Measurements from ENCODE around the gene DIAPH3.

The DIAPH3 gene

DNA sequence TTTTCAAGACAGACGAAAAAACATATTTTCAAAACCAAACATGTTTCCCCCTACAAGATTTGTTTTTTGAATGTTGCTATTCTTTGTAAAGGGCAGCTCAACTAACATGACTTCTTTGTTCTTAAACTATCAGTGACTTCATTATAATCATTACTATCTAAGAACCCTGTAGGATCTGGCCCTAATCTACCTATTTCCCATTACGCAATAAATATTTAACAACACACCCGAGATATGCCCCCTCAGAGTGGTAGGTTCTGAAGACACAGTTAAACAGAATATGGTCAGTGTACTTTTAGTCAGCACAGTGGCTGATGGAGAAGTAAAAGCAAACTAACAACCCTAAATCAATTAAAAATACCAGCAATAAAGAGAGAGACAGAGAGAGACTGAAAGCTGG is 186.9 kb downstream of the DIAPH3 start (continued):
- TF ChIP-seq ZSCAN16 (tag by site-specific recombination; IDR thresholded peaks at IDR 0.05): no peak
- no peak for TF ChIP-seq ZNF354C (tag by site-specific recombination; IDR thresholded peaks at IDR 0.05; ENCODE audit: borderline replicate concordance, low read depth)
- no peak for TF ChIP-seq KLF7 (tag by site-specific recombination; IDR thresholded peaks at IDR 0.05; ENCODE audit: borderline replicate concordance)
- TF ChIP-seq ZBTB20 (tag by site-specific recombination; IDR thresholded peaks at IDR 0.05): no peak
- TF ChIP-seq ZNF596 (tag by site-specific recombination; IDR thresholded peaks at IDR 0.05): no peak
- TF ChIP-seq, protein P1, sequence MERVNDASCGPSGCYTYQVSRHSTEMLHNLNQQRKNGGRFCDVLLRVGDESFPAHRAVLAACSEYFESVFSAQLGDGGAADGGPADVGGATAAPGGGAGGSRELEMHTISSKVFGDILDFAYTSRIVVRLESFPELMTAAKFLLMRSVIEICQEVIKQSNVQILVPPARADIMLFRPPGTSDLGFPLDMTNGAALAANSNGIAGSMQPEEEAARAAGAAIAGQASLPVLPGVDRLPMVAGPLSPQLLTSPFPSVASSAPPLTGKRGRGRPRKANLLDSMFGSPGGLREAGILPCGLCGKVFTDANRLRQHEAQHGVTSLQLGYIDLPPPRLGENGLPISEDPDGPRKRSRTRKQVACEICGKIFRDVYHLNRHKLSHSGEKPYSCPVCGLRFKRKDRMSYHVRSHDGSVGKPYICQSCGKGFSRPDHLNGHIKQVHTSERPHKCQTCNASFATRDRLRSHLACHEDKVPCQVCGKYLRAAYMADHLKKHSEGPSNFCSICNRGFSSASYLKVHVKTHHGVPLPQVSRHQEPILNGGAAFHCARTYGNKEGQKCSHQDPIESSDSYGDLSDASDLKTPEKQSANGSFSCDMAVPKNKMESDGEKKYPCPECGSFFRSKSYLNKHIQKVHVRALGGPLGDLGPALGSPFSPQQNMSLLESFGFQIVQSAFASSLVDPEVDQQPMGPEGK (tag by site-specific recombination; IDR thresholded peaks at IDR 0.05): no peak

DNA sequence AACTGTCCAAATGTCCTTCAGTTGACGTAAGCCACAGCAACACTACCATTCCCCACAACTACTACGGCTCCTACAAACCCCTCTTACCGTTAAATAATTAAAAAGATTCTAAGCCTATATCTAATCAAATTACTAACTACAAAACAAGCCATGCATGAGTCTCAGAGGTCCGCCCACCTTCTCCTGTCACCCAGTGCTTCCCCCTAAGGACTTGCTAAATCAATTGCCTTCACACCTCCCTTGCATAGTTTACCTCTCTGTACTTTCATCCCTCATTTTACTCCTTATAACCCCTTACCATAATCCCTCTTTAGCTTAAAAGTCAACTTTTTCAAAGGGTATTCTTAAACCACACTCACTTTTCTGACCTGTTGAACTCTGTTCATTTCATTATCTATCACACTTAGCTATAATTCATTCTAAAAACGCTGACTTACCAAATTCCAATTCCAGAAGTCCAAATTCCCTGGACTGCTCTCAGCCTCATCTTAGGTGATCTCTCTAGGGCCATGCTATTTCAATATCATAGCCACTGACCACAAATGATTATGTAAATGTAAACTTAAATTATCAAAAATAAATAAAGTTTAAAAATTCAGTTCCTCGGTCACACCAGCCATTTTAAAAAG is 187.8 kb downstream of the DIAPH3 start:
- H3K9me3 ChIP-seq (ENCODE audit: control insufficient read depth, insufficient read depth, low read depth, low read length): no peaks in the 10 kb centered on the region
- CTCF ChIA-PET: no interaction called here
- POLR2A ChIA-PET: no interaction called here
- H3K4me1 ChIP-seq (ENCODE audit: control insufficient read depth, insufficient read depth, low read length): no peaks in the 10 kb centered on the region
- no peak overlapping the region for H3K4me3 ChIP-seq (ENCODE audit: low read depth, low read length)
- no peak overlapping the region for H3K27ac ChIP-seq (ENCODE audit: extremely low read depth, low read depth, low read length)
- 0 out of 2 replicates have a peak, but pooled peaks have one; percentile 12 for TF ChIP-seq SCRT1 (tag by site-specific recombination; IDR thresholded peaks at IDR 0.05; ENCODE audit: borderline replicate concordance)
- TF ChIP-seq MEIS1 (CRISPR knock-in tag; IDR thresholded peaks at IDR 0.05; ENCODE audit: borderline replicate concordance): no peak
- peak; percentile 39; the same call in 1 of the 2 replicates for TF ChIP-seq SCRT2 (tag by site-specific recombination; IDR thresholded peaks at IDR 0.05)
- H3K36me3 ChIP-seq (ENCODE audit: control insufficient read depth in 2 of 2, insufficient read depth in 1 of 2, low read length in 2 of 2): no peaks in the 10 kb centered on the region

- Histone ChIP-seq H3K4me3 (ENCODE audit: low read depth, low read length) (no peak overlapping the region), H3K27ac (ENCODE audit: extremely low read depth, low read depth, low read length) (no peak overlapping the region), H3K4me1 (ENCODE audit: control insufficient read depth, insufficient read depth, low read length) (no peaks in the 10 kb centered on the region), H3K9me3 (ENCODE audit: control insufficient read depth, insufficient read depth, low read depth, low read length) (no peaks in the 10 kb centered on the region), H3K36me3 (ENCODE audit: control insufficient read depth in 2 of 2, insufficient read depth in 1 of 2, low read length in 2 of 2) (peaks cover 0 to 3% of the 10 kb centered on the region in 2 experiments; a peak in 2 of 3 replicates)
- ChIA-PET CTCF (interaction anchor here (0.6 kb wide), 1 partner anchor 43 kb away, joined by 3 read pairs; no protein-coding TSS in a partner anchor), POLR2A (no interaction called here)
- no peak for TF ChIP-seq ZNF626 (tag by site-specific recombination; IDR thresholded peaks at IDR 0.05)
- TF ChIP-seq ZNF621 (tag by site-specific recombination; IDR thresholded peaks at IDR 0.05): no peak
- TF ChIP-seq, protein P2, sequence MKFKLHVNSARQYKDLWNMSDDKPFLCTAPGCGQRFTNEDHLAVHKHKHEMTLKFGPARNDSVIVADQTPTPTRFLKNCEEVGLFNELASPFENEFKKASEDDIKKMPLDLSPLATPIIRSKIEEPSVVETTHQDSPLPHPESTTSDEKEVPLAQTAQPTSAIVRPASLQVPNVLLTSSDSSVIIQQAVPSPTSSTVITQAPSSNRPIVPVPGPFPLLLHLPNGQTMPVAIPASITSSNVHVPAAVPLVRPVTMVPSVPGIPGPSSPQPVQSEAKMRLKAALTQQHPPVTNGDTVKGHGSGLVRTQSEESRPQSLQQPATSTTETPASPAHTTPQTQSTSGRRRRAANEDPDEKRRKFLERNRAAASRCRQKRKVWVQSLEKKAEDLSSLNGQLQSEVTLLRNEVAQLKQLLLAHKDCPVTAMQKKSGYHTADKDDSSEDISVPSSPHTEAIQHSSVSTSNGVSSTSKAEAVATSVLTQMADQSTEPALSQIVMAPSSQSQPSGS (tag by site-specific recombination; IDR thresholded peaks at IDR 0.05; ENCODE audit: low read depth): no peak
- no peak for TF ChIP-seq ZBTB1 (tag by site-specific recombination; IDR thresholded peaks at IDR 0.05)
- no peak for TF ChIP-seq ZFP37 (tag by site-specific recombination; IDR thresholded peaks at IDR 0.05)
- TF ChIP-seq ZNF426 (tag by site-specific recombination; IDR thresholded peaks at IDR 0.05): no peak
- no peak for TF ChIP-seq ZNF335 (tag by site-specific recombination; conservative IDR thresholded peaks at IDR 0.05)
- TF ChIP-seq ZEB2 (tag by site-specific recombination; IDR thresholded peaks at IDR 0.05): no peak
- TF ChIP-seq ZNF146 (tag by site-specific recombination; IDR thresholded peaks at IDR 0.05): no peak
- peak; percentile 87 for TF ChIP-seq EGR2 (tag by site-specific recombination; IDR thresholded peaks at IDR 0.05; ENCODE audit: low read depth)
- no peak for TF ChIP-seq FEZF1 (tag by site-specific recombination; IDR thresholded peaks at IDR 0.05)
- peak; percentile 76 for TF ChIP-seq ZFHX2 (tag by site-specific recombination; conservative IDR thresholded peaks at IDR 0.05)
Measured at GRCh38 chr13:59970847-59971246, 192.9 kb downstream of the DIAPH3 start.
